ENCODE results near the gene CCDC92B.

Gene CCDC92B

DNA sequence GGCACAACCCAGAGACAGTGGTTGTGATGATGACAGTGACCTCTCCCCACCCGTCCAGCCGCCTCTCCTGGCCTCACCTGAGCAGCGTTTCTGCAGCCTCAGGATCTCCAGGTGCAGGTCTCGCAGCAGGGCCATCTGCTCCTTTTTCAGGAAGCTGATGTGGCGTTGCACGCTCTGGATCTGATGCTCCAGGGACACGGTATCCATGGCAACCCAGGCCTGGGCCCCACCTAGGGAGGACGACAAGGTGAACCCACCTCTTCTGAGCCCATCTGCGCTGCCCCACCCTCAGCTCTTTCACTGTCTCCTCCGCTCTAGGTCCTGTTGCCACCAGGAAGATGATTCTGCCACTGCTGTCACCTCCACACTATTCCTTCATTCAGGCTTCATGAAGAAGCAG lies 14.5 kb downstream of the CCDC92B start:
- DNase-seq (ENCODE audit: low read depth), result no peak
- TF ChIP-seq CTCF (conservative IDR thresholded peaks at IDR 0.05; ENCODE audit: low read length), result no peak
- no peak overlapping the region for H3K4me3 ChIP-seq (ENCODE audit: low read length)

GRCh38 chr17:2731807-2732206 lies 17.6 kb downstream of the CCDC92B start:
- DNase-seq (ENCODE audit: low read depth), result no peak
- no peak overlapping the region for H3K4me3 ChIP-seq (ENCODE audit: low read length)
- no peak for TF ChIP-seq CTCF (conservative IDR thresholded peaks at IDR 0.05; ENCODE audit: low read length)

DNA sequence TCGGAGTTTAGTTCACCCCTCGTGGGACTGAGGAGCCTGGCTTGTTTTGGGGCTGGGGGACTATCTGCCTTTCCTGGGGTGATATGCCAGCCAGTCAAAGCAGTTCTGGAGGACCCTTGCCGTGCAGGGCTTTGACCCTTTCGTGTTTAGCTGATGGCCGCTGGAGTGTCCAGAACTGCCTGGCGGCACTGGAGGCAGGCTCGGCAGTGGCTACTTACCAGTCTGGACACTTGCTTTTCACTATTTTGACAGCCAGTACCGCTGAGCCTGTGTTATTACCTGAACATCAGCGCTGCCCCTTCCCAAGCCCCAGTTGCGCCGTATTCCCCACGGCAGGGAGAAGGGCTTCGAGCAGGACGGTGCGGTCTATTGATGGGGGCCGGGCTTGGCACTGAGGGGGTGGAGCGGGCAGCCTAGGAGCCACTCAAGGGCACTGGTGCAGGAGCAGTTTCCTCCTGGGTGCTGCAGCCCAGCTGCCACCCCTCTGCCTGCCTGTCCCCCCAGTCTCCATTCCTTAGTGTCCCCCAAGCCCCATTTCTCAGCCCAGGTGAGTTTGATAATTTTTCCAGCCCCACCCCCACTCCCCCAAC lies 18.6 kb downstream of the CCDC92B start:
- TF ChIP-seq CTCF (conservative IDR thresholded peaks at IDR 0.05; ENCODE audit: low read length), result no peak
- DNase-seq (ENCODE audit: low read depth), result no peak
- H3K4me3 ChIP-seq (ENCODE audit: low read length), result no peak overlapping the region

GRCh38 chr17:2724784-2725164 lies 24.7 kb downstream of the CCDC92B start:
- peak; percentile 25 for DNase-seq (ENCODE audit: low read depth)
- no peak for TF ChIP-seq CTCF (conservative IDR thresholded peaks at IDR 0.05; ENCODE audit: low read length)

GRCh38 chr17:2723997-2724783 lies 25.3 kb downstream of the CCDC92B start:
- no peak for TF ChIP-seq CTCF (conservative IDR thresholded peaks at IDR 0.05; ENCODE audit: low read length)
- no peak overlapping the region for H3K4me3 ChIP-seq (ENCODE audit: low read length)
- no peak for DNase-seq (ENCODE audit: low read depth)

More at GRCh38 chr17:2724784-2725164, 24.7 kb downstream of the CCDC92B start:
- no peak overlapping the region for H3K4me3 ChIP-seq (ENCODE audit: low read length)

DNA sequence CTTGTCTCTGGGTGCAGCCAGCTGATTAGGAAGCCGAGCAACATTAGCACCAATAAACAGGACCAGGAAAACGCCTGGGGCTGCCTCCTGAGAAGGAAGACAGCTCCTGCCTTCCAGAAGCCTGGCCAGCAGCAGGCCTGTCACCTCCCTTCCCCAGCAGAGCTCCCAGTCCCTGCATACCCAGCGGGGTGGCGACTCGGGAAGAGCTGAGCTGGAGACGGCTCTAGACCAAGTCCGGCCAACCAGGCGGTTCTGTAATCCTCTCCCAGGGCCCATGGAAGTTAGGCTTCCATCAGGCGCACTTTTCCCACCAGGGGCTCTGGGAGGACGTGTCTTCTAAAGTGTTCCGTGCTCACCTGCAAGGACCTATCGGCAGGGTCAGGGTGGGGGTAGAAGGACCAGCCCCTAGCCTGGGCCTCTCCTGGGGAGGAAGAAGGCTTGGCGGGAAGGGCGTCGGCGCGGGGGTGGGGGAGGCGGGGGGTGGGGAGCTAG lies 25.9 kb downstream of the CCDC92B start:
- DNase-seq (ENCODE audit: low read depth), result no peak
- H3K4me3 ChIP-seq (ENCODE audit: low read length), result no peak overlapping the region
- no peak for TF ChIP-seq CTCF (conservative IDR thresholded peaks at IDR 0.05; ENCODE audit: low read length)

- no peak for TF ChIP-seq CTCF (conservative IDR thresholded peaks at IDR 0.05; ENCODE audit: low read length)
- no peak overlapping the region for H3K4me3 ChIP-seq (ENCODE audit: low read length)
- DNase-seq (ENCODE audit: low read depth), result no peak
These were observed 26.8 kb downstream of the CCDC92B start for GRCh38 chr17:2722611-2723010.
